Measurements from ENCODE around the gene HCN4. TPM values are rescaled to one million over a fixed set of nuclear protein-coding genes. Genes with fewer than 3 reads are reported as not detected.

Gene HCN4
- total and polyA plus RNA-seq, 8 donors: 0.03 to 1.7 (median 0.18) TPM; not detected in 3

- H3K9me3 ChIP-seq: no peaks in the 10 kb centered on the region
- no peaks in the 10 kb centered on the region for H3K36me3 ChIP-seq
- no peaks in the 10 kb centered on the region for H3K4me1 ChIP-seq
- intact Hi-C loops (cut with DNase I; ENCODE audit: low total_unique reads): no loop called here
- DNase-seq: peak in 1 of 2 donors; percentile 53
- WGBS, 5 donors: 15 to 31% (median 17%) methylated on average over 19 to 42 of the region's 42 CpGs
- H3K27ac ChIP-seq: no peak overlapping the region
- TF ChIP-seq POLR2A (IDR thresholded peaks at IDR 0.05) (no peak), EP300 (IDR thresholded peaks at IDR 0.05) (no peak), CTCF (IDR thresholded peaks at IDR 0.05) (no peak), POLR2AphosphoS5 (IDR thresholded peaks at IDR 0.05) (no peak)
- H3K4me3 ChIP-seq: no peak overlapping the region
- peaks cover 0 to 54% (median 11%) of the 10 kb centered on the region in 3 donors for H3K27me3 ChIP-seq
These were observed 50.1 kb downstream of the HCN4 start for GRCh38 chr15:73318463-73319351.

- TF ChIP-seq POLR2A (IDR thresholded peaks at IDR 0.05) (no peak), CTCF (IDR thresholded peaks at IDR 0.05) (no peak), EP300 (IDR thresholded peaks at IDR 0.05) (no peak), POLR2AphosphoS5 (IDR thresholded peaks at IDR 0.05) (no peak)
- H3K36me3 ChIP-seq: no peaks in the 10 kb centered on the region
- H3K27ac ChIP-seq: no peak overlapping the region
- H3K9me3 ChIP-seq: no peaks in the 10 kb centered on the region
- intact Hi-C loops (cut with DNase I; ENCODE audit: low total_unique reads): no loop called here
- H3K4me1 ChIP-seq: no peaks in the 10 kb centered on the region
- peaks cover 0 to 45% (median 11%) of the 10 kb centered on the region in 3 donors for H3K27me3 ChIP-seq
- H3K4me3 ChIP-seq: no peak overlapping the region
- WGBS, 5 donors: 75 to 80% (median 78%) methylated on average over 16 of the region's 16 CpGs
- DNase-seq: no peak
These were observed 50.9 kb downstream of the HCN4 start for GRCh38 chr15:73317651-73318462.

GRCh38 chr15:73313861-73314260, 54.9 kb downstream of the HCN4 start:
- WGBS, 5 donors: 49 to 58% (median 56%) methylated on average over 2 of the region's 2 CpGs
- Histone ChIP-seq H3K27me3 (peaks cover 0 to 14% (median 5%) of the 10 kb centered on the region in 3 donors), H3K4me3 (no peak overlapping the region), H3K4me1 (no peaks in the 10 kb centered on the region), H3K36me3 (no peaks in the 10 kb centered on the region), H3K27ac (no peak overlapping the region), H3K9me3 (no peaks in the 10 kb centered on the region)
- TF ChIP-seq EP300 (IDR thresholded peaks at IDR 0.05) (no peak), POLR2AphosphoS5 (IDR thresholded peaks at IDR 0.05) (no peak), POLR2A (IDR thresholded peaks at IDR 0.05) (no peak), CTCF (IDR thresholded peaks at IDR 0.05) (no peak)
- intact Hi-C loops (cut with DNase I; ENCODE audit: low total_unique reads): no loop called here
- no peak for DNase-seq

GRCh38 chr15:73308305-73308704, 60.5 kb downstream of the HCN4 start:
- intact Hi-C loops (cut with DNase I; ENCODE audit: low total_unique reads): no loop called here
- WGBS, 5 donors: 90 to 95% (median 92%) methylated on average over 8 of the region's 8 CpGs

More at GRCh38 chr15:73308305-73308704, 60.5 kb downstream of the HCN4 start:
- DNase-seq: no peak
- Histone ChIP-seq H3K27me3 (no peaks in the 10 kb centered on the region), H3K9me3 (no peaks in the 10 kb centered on the region), H3K4me1 (no peaks in the 10 kb centered on the region), H3K27ac (no peak overlapping the region), H3K36me3 (peaks cover 0 to 41% (median 31%) of the 10 kb centered on the region in 4 donors), H3K4me3 (no peak overlapping the region)
- TF ChIP-seq POLR2A (IDR thresholded peaks at IDR 0.05) (no peak), CTCF (IDR thresholded peaks at IDR 0.05) (no peak), EP300 (IDR thresholded peaks at IDR 0.05) (no peak), POLR2AphosphoS5 (IDR thresholded peaks at IDR 0.05) (no peak)
